Mucosa of stomach (tissue), 1 donor: ENCODE results near the gene JPH3.

Source experiments
- H3K27me3 ChIP-seq: one replicate; pipeline ENCODE4 v1.7.0; 2013; ENCODE audit warnings: mild to moderate bottlenecking, low read length; ENCODE audit not compliant: control insufficient read depth, insufficient read depth
- H3K36me3 ChIP-seq: one replicate; pipeline ENCODE4 v1.7.0; 2013; ENCODE audit warnings: low read length; ENCODE audit not compliant: control insufficient read depth, insufficient read depth
- H3K4me1 ChIP-seq: one replicate; pipeline ENCODE4 v1.7.0; 2013; ENCODE audit warnings: mild to moderate bottlenecking, low read length; ENCODE audit not compliant: control insufficient read depth, insufficient read depth
- H3K4me3 ChIP-seq: one replicate; pipeline ENCODE4 v1.7.0; 2013; ENCODE audit warnings: low read length
- H3K9ac ChIP-seq: one replicate; pipeline ENCODE4 v1.7.0; 2013; ENCODE audit warnings: mild to moderate bottlenecking, low read length, moderate library complexity
- H3K9me3 ChIP-seq: one replicate; pipeline ENCODE4 v1.7.0; 2013; ENCODE audit warnings: mild to moderate bottlenecking, low read length, moderate library complexity; ENCODE audit not compliant: control insufficient read depth
- donor health status: Pancreatic carcinoma.

JPH3 gene

GRCh38 chr16:87638736-87639135, 36.4 kb downstream of the JPH3 start:
- no peak overlapping the region for H3K4me3 ChIP-seq
- no peak overlapping the region for H3K9ac ChIP-seq
- no peaks in the 10 kb centered on the region for H3K36me3 ChIP-seq
- H3K9me3 ChIP-seq: no peaks in the 10 kb centered on the region
- peaks cover 9% of the 10 kb centered on the region for H3K4me1 ChIP-seq
- peaks cover 14% of the 10 kb centered on the region for H3K27me3 ChIP-seq

- H3K4me1 ChIP-seq: peaks cover 10% of the 10 kb centered on the region
- H3K27me3 ChIP-seq: no peaks in the 10 kb centered on the region
- H3K4me3 ChIP-seq: no peak overlapping the region
- no peaks in the 10 kb centered on the region for H3K36me3 ChIP-seq
- no peak overlapping the region for H3K9ac ChIP-seq
- no peaks in the 10 kb centered on the region for H3K9me3 ChIP-seq
These were observed 39.4 kb downstream of the JPH3 start for GRCh38 chr16:87641721-87642120.

GRCh38 chr16:87642491-87642890, 40.2 kb downstream of the JPH3 start:
- no peaks in the 10 kb centered on the region for H3K36me3 ChIP-seq
- H3K9ac ChIP-seq: no peak overlapping the region
- no peak overlapping the region for H3K4me3 ChIP-seq
- H3K9me3 ChIP-seq: no peaks in the 10 kb centered on the region
- no peaks in the 10 kb centered on the region for H3K27me3 ChIP-seq
- peaks cover 10% of the 10 kb centered on the region for H3K4me1 ChIP-seq

GRCh38 chr16:87644186-87644585, 41.9 kb downstream of the JPH3 start:
- peaks cover 4% of the 10 kb centered on the region for H3K27me3 ChIP-seq
- no peaks in the 10 kb centered on the region for H3K36me3 ChIP-seq
- H3K9me3 ChIP-seq: no peaks in the 10 kb centered on the region
- no peak overlapping the region for H3K9ac ChIP-seq
- peaks cover 10% of the 10 kb centered on the region for H3K4me1 ChIP-seq
- no peak overlapping the region for H3K4me3 ChIP-seq

GRCh38 chr16:87644596-87644995, 42.3 kb downstream of the JPH3 start:
- H3K4me1 ChIP-seq: peaks cover 10% of the 10 kb centered on the region
- no peak overlapping the region for H3K4me3 ChIP-seq
- no peak overlapping the region for H3K9ac ChIP-seq
- H3K27me3 ChIP-seq: peaks cover 4% of the 10 kb centered on the region
- no peaks in the 10 kb centered on the region for H3K36me3 ChIP-seq
- H3K9me3 ChIP-seq: no peaks in the 10 kb centered on the region

- H3K4me1 ChIP-seq: peaks cover 10% of the 10 kb centered on the region
- peaks cover 4% of the 10 kb centered on the region for H3K27me3 ChIP-seq
- H3K36me3 ChIP-seq: no peaks in the 10 kb centered on the region
- H3K9ac ChIP-seq: no peak overlapping the region
- no peaks in the 10 kb centered on the region for H3K9me3 ChIP-seq
- H3K4me3 ChIP-seq: no peak overlapping the region
These were observed 43.5 kb downstream of the JPH3 start for GRCh38 chr16:87645802-87646201.

GRCh38 chr16:87647431-87648185, 45.3 kb downstream of the JPH3 start:
- H3K4me1 ChIP-seq: peaks cover 10% of the 10 kb centered on the region
- H3K36me3 ChIP-seq: no peaks in the 10 kb centered on the region
- no peaks in the 10 kb centered on the region for H3K9me3 ChIP-seq
- peaks cover 4% of the 10 kb centered on the region for H3K27me3 ChIP-seq
- no peak overlapping the region for H3K9ac ChIP-seq
- no peak overlapping the region for H3K4me3 ChIP-seq

GRCh38 chr16:87648236-87648635, 45.9 kb downstream of the JPH3 start:
- peaks cover 10% of the 10 kb centered on the region for H3K4me1 ChIP-seq
- H3K9me3 ChIP-seq: no peaks in the 10 kb centered on the region
- H3K9ac ChIP-seq: no peak overlapping the region
- H3K36me3 ChIP-seq: no peaks in the 10 kb centered on the region
- H3K27me3 ChIP-seq: peaks cover 4% of the 10 kb centered on the region
- no peak overlapping the region for H3K4me3 ChIP-seq

- Histone ChIP-seq H3K4me3 (no peak overlapping the region), H3K4me1 (peaks cover 10% of the 10 kb centered on the region), H3K36me3 (no peaks in the 10 kb centered on the region), H3K9me3 (no peaks in the 10 kb centered on the region), H3K27me3 (peaks cover 4% of the 10 kb centered on the region), H3K9ac (no peak overlapping the region)
These were observed 46.6 kb downstream of the JPH3 start for GRCh38 chr16:87648698-87649487.

- Histone ChIP-seq H3K4me1 (no peaks in the 10 kb centered on the region), H3K9me3 (no peaks in the 10 kb centered on the region), H3K27me3 (peaks cover 4% of the 10 kb centered on the region), H3K9ac (no peak overlapping the region), H3K36me3 (no peaks in the 10 kb centered on the region), H3K4me3 (no peak overlapping the region)
These were observed 50.1 kb downstream of the JPH3 start for GRCh38 chr16:87652386-87652785.

- no peaks in the 10 kb centered on the region for H3K36me3 ChIP-seq
- no peak overlapping the region for H3K9ac ChIP-seq
- no peak overlapping the region for H3K4me3 ChIP-seq
- H3K27me3 ChIP-seq: peaks cover 6% of the 10 kb centered on the region
- no peaks in the 10 kb centered on the region for H3K4me1 ChIP-seq
- H3K9me3 ChIP-seq: no peaks in the 10 kb centered on the region
These were observed 50.5 kb downstream of the JPH3 start for GRCh38 chr16:87652799-87653198.

- Histone ChIP-seq H3K9me3 (no peaks in the 10 kb centered on the region), H3K9ac (no peak overlapping the region), H3K4me1 (no peaks in the 10 kb centered on the region), H3K4me3 (no peak overlapping the region), H3K36me3 (no peaks in the 10 kb centered on the region), H3K27me3 (peaks cover 7% of the 10 kb centered on the region)
These were observed 50.9 kb downstream of the JPH3 start for GRCh38 chr16:87653234-87653633.
